Stimulated activated CD8-positive, alpha-beta memory T cell treated with anti-CD3 and anti-CD28 coated beads, Interleukin-12 subunit alpha, Interleukin-12 subunit beta, amount 100 ng/mL, for 1 hour (primary cell): ENCODE data around the gene MAPK10.
"Not testable (repeated sequence)": the region's sequence is repeated elsewhere in the genome, so short reads cannot be mapped to it uniquely, and the experiment has no call there.

Source experiments
- DNase-seq: peaks from one replicate; pipeline ENCODE4 v3.0.0-alpha.2; 2020; ENCODE audit warnings: low read depth

The MAPK10 gene

DNA sequence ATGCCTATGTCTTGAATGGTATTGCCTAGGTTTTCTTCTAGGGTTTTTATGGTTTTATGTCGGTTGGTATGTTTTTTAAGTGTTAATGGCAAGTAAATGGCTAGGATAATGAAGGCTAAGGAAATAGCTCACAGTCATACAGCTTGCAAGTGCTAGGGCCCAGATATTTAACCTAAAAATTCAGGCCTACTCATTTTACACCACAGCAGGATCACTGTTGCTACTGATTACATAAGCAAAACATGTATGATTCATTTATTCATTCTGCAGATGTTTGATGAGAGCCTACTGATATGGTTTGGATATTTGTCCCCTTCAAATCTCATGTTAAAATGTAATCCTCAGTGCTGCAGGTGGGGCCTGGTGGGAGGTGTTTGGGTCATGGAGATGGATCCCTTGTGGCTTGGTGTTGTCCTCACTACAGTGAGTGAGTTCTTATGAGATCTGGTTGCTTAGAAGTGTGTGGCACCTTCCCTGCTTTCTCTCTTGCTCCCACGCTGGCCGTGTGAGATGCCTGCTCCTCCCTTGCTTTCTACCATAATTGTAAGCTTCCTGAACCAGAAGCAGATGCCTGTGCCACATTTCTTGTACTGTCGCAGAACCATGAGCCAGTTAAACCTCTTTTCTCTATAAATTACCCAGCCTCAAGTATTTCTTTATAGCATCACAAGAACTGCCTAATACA is 175.5 kb downstream of the MAPK10 start:
- no peak for DNase-seq

DNA sequence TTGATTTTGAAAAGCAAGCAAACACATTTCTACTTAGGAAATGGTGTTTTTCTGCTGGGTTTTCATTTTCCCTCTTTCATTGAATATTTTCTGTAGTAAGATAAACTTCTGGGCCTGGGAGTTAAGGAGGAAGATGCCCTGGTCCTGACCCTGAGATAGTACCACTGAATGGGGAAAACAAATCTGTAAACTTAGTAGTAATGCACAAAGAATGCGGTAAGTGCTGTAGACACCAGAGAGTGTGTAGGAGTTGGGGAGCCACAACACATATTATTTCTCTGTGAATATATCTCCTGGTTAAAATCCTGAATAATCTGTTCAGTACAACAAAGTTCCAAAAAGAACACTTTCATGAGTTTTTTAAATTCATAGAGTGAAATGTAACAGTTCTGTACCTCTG is 178.3 kb downstream of the MAPK10 start:
- no peak for DNase-seq

DNA sequence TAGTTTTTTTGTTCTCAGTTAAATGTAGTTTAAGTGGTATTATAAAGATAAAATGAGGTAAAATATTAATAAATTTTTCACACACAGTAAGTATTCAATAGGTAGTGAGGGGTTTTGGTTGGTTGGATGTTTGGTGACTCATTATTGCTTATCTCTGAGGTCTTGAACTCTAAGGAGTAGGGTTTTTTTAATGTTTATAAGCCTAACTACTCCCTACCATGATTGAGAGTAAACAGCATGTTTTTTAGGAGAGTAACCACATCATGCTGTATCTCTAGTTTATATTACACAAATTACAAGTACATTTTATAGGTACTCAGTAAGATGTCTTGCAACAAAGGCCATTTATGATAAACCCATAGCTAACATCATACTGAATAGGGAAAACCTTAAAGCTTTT is 181.6 kb downstream of the MAPK10 start:
- no peak for DNase-seq

DNA sequence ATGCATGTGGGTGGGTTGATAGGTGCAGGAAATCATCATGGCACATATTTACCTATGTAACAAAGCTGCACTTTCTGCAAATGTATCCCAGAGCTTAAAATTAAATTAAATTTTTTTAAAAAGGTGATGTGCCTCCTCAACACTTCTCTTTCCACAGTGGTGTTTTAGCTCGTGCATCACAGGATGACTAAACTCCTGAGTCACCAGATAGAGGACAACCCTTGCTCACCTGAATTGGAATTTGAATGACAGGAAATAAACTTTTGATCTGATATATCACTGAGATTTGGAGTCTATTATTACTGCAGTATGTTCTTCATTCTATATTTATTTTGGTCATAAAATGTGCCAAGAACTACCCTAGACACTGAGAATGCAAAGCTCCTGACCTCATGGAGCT is 185.3 kb downstream of the MAPK10 start:
- DNase-seq: no peak

DNA sequence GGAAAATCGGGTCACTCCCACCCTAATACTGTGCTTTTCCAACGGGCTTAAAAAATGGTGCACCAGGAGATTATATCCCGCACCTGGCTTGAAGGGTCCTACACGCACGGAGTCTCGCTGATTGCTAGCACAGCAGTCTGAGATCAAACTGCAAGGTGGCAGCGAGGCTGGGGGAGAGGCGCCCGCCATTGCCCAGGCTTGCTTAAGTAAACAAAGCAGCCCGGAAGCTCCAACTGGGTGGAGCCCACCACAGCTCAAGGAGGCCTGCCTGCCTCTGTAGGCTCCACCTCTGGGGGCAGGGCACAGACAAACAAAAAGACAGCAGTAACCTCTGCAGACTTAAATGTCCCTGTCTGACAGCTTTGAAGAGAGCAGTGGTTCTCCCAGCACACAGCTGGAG is 191.5 kb downstream of the MAPK10 start:
- not testable (repeated sequence) for DNase-seq

DNA sequence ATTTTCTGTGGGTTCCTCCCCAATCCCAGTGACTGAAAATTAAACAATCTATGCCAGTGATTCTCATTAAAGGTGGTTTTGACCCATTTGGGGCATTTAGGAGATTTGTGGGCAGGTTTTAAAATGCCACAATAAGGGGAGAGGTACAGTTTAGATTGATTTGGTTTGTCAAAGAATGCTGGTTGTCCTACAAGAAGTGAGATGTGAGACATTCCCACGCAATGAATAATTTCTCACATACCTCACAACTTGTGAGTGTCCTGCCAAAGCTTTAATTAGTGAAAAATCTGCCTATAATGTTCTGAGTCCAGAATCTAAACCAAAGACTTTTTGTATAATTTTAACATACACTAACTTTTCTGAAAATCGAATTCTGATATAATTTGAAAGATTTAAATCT is 199.4 kb downstream of the MAPK10 start:
- no peak for DNase-seq

DNA sequence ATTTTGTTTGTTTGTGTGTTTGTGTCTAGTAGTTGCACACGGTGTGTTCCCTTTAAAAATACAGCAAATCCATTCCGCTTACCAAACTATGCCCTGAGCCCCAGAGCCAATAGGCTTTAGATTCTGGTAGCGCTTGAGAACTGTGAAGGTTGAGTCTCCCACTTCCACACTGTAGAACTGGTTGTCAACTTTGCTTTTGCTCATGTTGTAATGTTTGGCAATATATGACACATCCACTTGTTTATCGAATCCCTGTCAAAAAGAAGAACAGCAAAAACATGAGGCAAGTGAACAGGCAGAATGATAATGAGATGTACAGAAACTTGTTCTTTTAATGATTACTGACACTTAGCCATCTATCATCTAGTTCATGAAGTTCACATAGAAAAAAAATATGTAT is 200.6 kb downstream of the MAPK10 start:
- no peak for DNase-seq

DNA sequence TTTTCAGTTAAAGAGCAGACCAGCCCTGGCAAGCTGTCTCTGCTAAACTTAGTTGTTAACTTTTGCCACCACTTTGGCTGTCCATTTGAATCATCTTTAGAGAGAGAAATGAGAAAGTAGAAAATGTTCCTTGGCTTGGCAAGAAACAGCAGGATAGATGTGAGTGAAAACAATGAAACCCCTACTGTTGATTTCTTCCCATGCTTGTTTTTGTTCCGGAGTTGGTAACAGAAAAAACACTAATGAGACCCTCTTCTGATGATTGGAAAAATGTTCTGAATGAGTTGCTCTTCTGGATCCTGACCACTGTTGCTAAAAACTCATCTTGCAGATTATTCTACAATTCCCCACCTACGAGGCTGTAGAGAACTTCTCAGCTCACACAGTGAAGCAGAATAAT is 203.3 kb downstream of the MAPK10 start:
- DNase-seq: no peak

DNA sequence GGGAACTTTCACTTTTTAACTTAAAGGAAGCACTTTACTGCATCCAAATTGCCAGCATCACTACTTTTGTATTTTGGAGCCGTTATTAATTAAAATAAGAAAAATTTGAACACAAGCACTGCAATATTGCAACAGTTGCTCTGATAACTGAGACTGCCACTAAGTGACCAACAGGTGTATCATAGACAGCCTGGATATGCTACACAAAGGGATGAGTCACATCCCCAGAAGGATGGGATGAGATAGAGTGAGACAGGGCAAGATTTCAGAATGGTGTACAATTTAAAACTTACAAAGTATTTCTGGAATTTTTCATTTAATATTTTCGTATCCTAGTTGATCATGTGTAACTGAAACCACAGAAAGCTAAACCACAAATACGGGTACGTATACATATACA is 204.1 kb downstream of the MAPK10 start:
- no peak for DNase-seq

DNA sequence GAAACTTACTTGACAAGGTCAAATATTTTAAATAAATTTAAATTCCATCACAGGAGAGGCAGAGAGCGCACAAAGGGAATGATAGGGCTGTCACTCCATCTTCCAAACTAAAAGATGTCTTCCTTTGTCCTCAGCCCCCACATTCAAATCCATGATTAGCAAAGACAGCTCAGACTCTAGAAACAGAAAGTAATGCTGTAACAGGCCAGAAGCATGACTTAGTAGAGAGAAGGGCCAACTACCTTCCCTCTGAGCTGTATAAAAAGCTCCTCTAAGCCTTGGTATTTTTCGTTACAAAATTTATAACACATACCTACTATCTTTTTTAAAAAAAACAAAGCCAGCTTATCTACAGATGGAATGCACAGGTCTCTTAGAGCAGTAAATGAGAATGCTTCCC is 207.4 kb downstream of the MAPK10 start:
- DNase-seq: no peak

DNA sequence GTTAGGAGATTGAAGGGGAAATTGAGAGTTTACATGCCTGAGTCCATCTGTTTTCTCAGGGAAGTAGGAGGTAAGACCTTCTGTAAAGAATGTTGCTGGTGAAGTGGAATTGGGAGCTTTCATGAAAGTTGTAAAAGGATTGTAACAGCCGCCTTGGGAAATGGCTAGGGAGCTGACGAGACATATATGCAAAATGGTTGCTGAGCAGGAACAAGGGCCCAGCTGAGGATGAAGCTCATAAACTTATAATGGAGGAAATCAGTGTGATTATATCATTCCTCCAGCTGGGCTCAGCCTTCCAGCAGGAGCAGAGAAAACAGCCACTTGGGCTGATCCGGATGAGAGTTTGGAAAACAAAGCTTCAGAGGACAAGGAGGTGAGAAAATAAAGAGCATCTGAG is 208.7 kb downstream of the MAPK10 start:
- no peak for DNase-seq

DNA sequence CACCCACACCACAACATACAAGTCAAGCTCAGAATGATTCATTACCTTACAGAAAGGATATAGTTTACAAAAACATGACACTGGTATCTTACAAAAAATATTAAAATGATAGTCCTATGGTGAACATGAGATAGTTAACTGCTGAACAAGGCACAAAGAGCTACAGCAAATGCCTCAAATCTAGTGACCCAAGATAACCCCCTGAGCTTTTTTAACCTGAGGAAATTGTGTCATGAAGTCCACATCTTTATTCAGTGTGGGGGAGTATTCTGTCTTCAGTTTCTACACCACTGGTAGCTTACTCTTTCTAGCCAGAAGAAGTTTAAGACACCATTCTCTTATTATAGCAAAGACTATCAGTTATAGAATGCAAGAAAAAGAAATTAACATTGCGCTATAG is 218.7 kb downstream of the MAPK10 start:
- no peak for DNase-seq

DNA sequence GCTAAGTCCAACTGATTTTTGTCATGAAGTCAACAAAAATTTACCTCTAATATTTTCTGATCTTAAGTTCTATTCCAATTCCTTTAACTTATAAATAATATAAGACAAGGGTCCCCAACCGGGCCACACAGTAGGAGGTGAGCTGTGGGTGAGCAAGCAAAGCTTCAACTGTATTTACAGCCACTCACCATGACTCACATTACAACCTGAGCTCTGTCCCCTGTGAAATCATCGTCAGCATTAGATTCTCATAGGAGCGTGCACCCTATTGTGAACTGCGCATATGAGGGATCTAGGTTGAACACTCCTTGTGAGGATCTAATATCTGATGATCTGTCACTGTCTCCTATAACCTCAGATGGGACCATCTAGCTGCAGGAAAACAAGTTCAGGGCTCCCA is 227.4 kb downstream of the MAPK10 start:
- no peak for DNase-seq

DNA sequence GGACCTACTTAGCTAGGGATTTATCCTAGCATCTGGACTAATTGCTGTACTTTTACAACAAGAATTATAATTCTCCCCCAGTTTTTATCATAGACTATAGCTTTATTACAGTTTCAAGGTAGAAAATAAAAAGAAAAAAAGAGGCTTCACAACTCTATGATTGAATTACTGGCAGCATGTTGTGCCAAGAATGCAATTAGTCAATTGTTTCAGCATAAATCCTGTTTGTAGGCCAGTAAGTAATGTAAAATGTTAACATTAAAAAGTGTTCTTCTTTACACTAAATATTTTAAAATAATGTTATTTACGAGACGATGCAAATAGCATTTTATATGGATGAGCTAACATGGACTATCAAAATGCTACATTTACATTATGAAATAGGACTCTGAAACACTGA is 228.4 kb downstream of the MAPK10 start:
- DNase-seq: no peak

DNA sequence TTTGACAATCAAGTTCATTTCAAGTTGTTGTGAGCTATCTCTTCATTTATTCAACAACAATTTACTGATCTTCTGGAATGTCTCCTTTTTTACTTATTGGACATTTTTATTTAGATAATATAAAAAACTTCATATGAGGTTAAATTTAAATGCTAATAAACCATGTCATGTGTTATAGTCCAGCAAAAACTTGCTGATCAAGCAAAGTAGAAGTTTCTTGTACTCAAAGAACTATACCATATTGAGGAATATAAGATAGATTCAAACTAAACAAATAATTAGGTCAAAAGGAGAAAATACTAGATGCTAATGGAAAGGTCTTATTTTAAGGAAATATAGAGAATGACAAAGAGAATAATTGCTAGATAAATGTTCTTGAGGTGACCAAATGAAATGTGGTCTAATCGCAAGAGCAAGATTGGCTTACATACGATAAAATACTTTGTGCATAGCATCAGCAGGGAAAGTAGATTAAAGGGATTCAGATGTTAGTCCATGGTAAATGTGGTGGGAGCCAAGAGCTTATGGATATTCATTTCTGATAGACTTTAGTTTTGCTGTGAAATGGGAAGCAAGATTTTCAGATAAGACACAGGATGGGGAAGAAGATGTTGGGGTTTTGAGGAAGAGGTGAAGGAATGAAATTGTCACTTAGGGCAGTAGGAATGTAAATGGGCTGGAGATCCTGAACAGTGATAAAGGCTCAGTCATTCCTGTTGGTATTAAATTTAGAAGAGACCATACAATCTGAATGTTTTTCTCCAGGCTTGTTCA is 229.5 kb downstream of the MAPK10 start:
- no peak for DNase-seq

DNA sequence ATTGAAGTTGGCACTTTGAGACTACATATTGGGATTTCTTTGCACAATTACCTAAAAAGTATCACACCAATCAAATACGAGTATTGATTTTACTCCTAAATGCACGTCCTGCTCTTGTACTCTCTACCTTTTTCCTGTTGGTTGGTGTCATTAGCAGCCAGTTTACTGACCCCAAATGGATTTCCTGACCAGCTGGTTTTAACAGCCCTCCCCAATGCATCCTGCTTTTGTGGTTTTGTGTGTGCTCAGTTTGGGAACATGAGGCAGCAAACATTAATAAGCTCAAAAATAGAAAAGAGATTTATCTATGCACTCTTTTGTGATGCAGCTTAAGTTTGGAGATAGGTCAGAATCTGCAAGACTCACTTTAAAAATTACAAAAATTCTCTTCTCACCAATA is 230.3 kb downstream of the MAPK10 start:
- no peak for DNase-seq

DNA sequence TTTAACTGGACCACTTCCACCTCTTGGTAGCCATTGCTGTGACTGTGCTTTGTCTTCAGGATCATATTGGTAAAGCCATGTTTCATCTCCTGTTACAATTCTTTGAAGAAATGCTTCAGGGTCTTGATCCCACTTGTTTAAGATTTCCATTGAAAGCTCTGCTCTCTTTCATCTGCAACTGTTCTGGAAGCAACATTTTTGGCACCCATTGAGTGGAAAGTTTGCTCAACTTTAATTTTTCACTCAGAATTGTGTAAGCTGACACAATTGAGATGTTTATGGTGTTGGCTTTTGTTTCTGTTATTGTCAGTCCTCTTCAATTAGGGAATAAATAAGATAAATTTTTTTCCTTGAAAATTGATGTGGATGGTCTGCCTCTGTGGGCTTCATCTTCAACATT is 237.4 kb downstream of the MAPK10 start:
- DNase-seq: no peak

DNA sequence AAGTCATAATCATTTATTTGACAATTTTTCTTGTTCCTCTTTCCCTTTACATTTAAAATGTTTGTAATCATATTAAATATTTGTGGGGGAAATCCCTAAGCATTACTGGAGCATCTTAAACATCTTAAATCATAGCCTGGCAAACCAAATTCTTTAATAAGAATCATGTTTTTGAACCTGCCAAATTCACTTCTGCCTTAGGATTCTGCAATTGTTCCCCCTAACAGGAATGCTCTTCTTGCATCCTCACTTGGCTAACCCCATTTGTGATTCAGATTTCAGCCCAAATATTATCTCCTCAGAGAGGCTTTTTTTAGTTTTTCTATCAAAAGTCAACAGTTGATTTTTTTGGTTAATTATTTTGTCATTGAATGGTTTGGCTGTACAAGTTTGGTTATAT is 241.1 kb downstream of the MAPK10 start:
- no peak for DNase-seq

DNA sequence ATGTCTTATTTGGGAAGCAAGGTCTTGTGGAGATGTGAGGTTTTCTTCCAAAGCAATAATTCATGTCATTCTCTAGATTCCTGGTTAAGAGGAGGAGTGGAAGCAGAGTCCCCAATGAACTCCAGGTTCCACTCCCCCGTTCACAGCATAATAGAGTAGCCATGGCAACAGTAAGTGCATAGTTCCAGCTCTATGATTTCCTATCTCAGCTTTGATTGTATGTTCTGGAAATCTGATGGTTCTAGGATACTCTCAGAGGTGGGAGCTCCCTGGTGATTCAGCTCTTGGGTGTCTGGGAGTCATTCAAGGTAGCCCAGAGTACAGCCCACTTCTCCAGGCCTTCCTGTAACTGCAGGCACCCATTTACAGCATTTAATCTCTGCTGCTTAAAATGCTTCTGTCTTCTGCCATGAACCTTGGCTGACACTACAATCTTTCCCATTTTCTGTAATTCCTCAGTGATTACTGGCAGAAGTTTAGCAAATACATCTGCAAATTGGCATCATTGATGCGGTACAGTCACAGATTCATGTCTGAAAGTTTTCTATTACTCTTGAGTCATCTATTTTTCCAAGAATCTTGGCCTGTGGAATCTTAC is 242.0 kb downstream of the MAPK10 start:
- DNase-seq: no peak

DNA sequence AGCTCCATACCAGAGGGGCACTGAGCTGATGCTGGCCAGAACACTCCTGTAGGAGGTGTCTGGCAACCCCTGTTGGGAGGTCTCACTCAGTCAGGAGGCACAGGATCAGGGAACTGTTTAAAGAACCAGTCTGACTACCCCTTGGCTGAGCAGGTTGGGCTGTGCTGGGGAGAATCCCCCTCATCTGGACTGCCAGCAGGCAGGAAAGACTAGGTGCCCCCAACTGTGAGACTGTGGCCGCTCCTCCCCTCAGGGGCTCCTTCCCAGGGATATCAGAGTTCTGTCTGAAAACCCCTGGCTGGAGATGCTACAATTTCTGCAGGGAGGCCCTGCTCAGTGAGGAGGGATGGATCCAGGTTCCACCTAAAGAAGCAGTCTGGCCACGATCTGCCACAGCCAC is 245.3 kb downstream of the MAPK10 start:
- no peak for DNase-seq

DNA sequence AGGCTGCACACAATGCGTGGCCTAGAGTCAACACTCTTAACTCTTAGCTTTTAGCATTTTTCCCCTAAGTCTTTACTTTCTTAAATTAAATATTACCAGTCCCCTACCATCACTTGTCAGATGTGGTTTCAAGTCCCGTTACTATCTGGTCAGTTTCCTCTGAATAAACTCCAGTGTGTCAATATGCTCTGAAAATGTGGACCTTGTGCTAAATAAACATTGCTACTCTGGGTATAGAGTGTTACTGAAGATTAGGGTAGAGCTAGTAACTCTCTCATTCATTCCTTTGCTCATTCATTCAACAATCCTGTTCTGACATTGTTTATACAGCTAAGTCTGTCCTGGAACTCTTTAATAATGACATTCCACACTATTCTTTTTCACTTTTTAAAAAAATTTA is 251.0 kb downstream of the MAPK10 start:
- no peak for DNase-seq

DNA sequence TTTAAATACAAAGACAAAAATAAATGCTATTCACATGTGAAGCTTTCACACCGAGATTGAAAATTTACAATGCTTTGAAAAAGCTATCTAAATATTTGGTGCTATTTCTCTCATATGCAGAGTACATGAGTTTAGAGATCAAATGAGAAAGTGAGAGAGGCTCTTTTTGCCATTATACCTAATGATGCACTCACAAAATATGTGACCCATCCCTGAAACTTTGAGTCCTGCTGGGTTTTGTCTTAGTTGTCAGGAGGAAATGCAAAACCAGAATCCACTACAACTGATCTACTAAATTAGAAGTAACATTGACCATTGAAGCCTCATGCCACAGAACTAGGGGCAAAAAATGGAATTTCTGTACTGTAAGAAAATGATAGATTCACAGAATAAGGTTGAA is 251.7 kb downstream of the MAPK10 start:
- DNase-seq: no peak

DNA sequence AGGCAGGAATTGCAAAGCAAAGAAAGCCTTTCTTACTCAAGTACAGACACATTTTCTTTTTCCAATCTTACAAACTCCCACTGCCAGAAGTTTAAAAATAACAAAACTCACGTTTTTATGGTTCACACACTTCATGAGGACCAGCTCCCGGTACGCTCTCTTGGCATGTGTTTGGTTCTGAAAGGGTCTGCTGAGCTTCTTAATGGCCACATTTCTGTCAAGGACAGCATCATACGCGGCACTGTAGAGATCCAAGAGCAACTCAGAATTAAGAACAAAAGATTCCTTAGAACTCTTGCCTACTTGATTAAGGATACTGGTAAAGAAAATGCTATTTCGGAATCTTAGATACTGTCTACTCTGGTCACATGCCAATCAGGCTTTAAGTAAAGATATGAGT is 252.7 kb downstream of the MAPK10 start:
- DNase-seq: no peak

DNA sequence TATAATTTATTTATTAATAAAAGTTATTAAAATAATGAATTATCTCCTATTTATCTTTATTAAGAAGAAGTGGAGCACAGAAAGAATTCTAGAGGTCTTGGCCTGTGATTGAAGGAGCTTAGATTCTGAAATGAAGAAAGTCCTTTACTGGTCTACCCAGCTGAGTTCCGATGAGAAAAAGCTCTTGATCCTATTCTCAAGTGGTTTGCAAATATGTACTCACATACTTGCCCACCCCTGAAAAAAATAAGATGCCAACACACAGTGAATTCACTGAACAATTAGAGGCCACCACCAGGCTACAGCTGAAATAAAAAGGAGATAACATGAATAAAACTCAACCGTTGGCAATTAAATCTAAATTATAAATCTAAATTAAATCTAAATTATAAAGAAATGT is 253.4 kb downstream of the MAPK10 start:
- no peak for DNase-seq
